Measurements from ENCODE around the gene SCNN1A.
"Not testable (repeated sequence)": the region's sequence is repeated elsewhere in the genome, so short reads cannot be mapped to it uniquely, and the experiment has no call there.

Gene SCNN1A

GRCh38 chr12:6347367-6348338 lies 27.7 kb downstream of the SCNN1A start:
- H3K27me3 ChIP-seq: no peaks in the 10 kb centered on the region
- H3K27ac ChIP-seq: peak overlapping the region; percentile 97
- peak overlapping the region; percentile 30 to 34 for H3K4me3 ChIP-seq (ENCODE audit: low read depth in 1 of 2, low read length in 1 of 2)
- no peaks in the 10 kb centered on the region for H3K9me3 ChIP-seq
- no peak for TF ChIP-seq CTCF (IDR thresholded peaks at IDR 0.05)
- H3K36me3 ChIP-seq: no peaks in the 10 kb centered on the region
- H3K4me1 ChIP-seq (ENCODE audit: control insufficient read depth in 1 of 2, insufficient read depth in 1 of 2, low read depth in 1 of 2, low read length in 1 of 2): peaks cover 67 to 69% of the 10 kb centered on the region in 2 experiments

GRCh38 chr12:6346942-6347341 lies 28.4 kb downstream of the SCNN1A start:
- Histone ChIP-seq H3K27ac (peak overlapping the region; percentile 97), H3K4me1 (ENCODE audit: control insufficient read depth in 1 of 2, insufficient read depth in 1 of 2, low read depth in 1 of 2, low read length in 1 of 2) (peaks cover 67 to 69% of the 10 kb centered on the region in 2 experiments), H3K36me3 (no peaks in the 10 kb centered on the region), H3K27me3 (no peaks in the 10 kb centered on the region), H3K9me3 (no peaks in the 10 kb centered on the region), H3K4me3 (ENCODE audit: low read depth in 1 of 2, low read length in 1 of 2) (peak overlapping the region; percentile 30 to 34)
- TF ChIP-seq CTCF (IDR thresholded peaks at IDR 0.05): no peak

GRCh38 chr12:6346235-6346832 lies 29.0 kb downstream of the SCNN1A start:
- peaks cover 61 to 67% of the 10 kb centered on the region in 2 experiments for H3K4me1 ChIP-seq (ENCODE audit: control insufficient read depth in 1 of 2, insufficient read depth in 1 of 2, low read depth in 1 of 2, low read length in 1 of 2)
- no peaks in the 10 kb centered on the region for H3K27me3 ChIP-seq
- H3K9me3 ChIP-seq: no peaks in the 10 kb centered on the region
- peak overlapping the region; percentile 51 to 55 for H3K4me3 ChIP-seq (ENCODE audit: low read depth in 1 of 2, low read length in 1 of 2)
- H3K27ac ChIP-seq: peak overlapping the region; percentile 97
- H3K36me3 ChIP-seq: no peaks in the 10 kb centered on the region
- no peak for TF ChIP-seq CTCF (IDR thresholded peaks at IDR 0.05)

GRCh38 chr12:6345319-6346091 lies 29.9 kb downstream of the SCNN1A start:
- no peaks in the 10 kb centered on the region for H3K36me3 ChIP-seq
- peak overlapping the region; percentile 97 for H3K27ac ChIP-seq
- peak overlapping the region; percentile 51 to 55 for H3K4me3 ChIP-seq (ENCODE audit: low read depth in 1 of 2, low read length in 1 of 2)
- H3K27me3 ChIP-seq: no peaks in the 10 kb centered on the region
- TF ChIP-seq CTCF (IDR thresholded peaks at IDR 0.05): no peak
- peaks cover 55 to 64% of the 10 kb centered on the region in 2 experiments for H3K4me1 ChIP-seq (ENCODE audit: control insufficient read depth in 1 of 2, insufficient read depth in 1 of 2, low read depth in 1 of 2, low read length in 1 of 2)
- H3K9me3 ChIP-seq: no peaks in the 10 kb centered on the region

GRCh38 chr12:6344101-6344660 lies 31.2 kb downstream of the SCNN1A start:
- not testable (repeated sequence) for H3K9me3 ChIP-seq; H3K36me3 ChIP-seq; H3K4me3 ChIP-seq (ENCODE audit: low read depth in 1 of 2, low read length in 1 of 2); H3K27me3 ChIP-seq
- Histone ChIP-seq H3K27ac (peak overlapping the region; percentile 97), H3K4me1 (ENCODE audit: control insufficient read depth in 1 of 2, insufficient read depth in 1 of 2, low read depth in 1 of 2, low read length in 1 of 2) (peaks cover 56 to 74% of the 10 kb centered on the region in 2 experiments)

Measured in neutrophil (primary cell).